Glomerular visceral epithelial cell (primary cell): ENCODE data around the gene CCDC6.
"Not testable (repeated sequence)": the region's sequence is repeated elsewhere in the genome, so short reads cannot be mapped to it uniquely, and the experiment has no call there.

Experiments used
- DNase-seq: peaks from one replicate; pipeline ENCODE4 v3.0.0-alpha.2; 2016; ENCODE audit errors: extremely low spot score

The CCDC6 gene

DNA sequence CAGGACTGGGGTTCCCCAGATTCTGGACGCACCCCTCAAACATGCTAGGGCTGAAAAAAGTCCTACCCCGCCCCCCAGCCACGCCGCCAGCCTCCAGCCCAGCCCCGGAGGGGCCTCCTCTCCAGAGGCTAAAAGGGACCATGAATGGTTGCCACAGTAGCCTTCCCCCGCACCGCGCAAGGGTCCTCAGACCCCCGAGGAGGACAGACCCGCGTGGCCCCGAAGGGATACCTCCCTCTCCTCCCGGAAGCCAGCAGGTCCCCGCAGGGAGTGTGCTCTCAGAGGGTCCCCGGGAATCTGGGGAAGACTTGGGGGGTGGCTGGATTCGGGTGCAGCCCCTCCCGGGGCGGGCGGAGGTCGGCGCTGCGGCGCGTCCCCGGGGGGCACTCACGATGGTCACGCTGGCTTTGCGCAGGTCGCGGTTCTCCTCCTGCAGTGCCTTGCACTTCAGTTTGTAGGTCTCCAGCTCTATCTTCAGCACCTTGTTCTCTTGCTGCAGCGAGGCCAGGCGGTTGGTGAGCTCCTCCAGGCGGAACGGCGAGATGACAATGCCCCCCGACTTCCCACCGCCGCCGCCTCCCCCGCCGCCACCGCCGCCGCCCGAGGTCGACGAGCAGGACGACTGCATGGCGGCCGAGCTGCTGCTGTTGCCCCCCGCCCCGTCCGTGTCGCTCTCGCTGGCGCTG, 482 bp downstream of the CCDC6 start:
- DNase-seq = no peak

DNA sequence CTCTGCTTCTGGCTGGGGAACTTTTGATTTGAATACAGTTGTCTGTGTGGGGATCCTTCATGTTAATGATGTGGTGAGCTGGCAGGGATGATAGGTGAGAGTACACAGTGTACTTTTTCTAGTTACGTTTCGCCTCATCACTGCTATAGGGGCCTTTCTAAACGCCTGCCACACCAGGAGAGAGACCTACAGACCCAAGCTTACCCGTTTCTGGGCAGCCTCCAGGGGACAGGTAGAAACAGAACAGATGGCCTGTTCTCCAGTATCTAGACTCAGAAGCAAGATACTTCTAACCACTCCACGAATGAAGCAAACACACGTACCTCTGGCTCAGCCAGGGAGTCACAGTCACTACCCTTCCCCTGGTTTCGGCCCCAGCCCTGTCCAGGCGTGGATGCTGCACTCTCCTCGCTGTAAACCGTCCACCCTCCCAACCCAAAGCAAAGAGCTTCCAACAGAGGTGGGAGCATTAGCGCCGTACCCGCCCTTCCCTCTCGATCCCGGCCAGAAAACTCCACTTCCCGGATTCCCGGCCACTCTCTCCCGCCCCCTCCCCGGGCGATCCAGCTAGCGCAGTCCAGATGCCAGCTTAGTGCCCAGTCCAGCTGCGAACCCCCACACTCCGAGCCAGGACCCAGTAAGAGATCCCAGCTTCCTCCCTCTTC, 1.2 kb downstream of the CCDC6 start:
- peak; percentile 27 for DNase-seq

DNA sequence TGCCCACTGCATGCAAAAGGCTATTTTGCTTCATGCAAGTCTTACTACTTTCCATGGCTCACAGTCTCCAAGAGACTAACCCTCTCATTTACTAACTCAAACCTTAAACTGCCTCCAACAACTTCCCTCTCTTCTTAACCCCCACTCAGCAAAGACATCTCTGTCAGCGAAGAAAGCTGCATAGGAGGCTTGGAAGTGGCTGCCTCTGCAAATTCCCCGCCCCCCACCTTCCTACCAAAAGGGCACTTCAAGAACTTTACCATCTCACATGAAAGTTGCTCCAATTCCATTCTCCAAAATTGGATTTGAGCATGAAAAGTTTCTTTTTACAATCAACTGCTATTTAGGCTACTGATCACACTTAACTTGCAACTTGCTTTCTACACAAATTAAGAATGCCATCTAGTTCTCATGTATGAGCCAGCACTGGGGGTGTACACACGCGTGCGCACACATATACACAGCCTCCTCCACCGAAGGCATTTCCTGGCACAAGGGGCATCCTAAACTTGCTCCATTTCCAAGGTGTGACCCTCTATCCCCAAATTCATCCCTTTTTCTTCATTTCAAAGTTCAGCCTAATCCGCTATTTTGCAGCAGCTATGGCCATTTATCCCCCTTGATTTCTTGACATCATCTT, 1.8 kb downstream of the CCDC6 start:
- no peak for DNase-seq

DNA sequence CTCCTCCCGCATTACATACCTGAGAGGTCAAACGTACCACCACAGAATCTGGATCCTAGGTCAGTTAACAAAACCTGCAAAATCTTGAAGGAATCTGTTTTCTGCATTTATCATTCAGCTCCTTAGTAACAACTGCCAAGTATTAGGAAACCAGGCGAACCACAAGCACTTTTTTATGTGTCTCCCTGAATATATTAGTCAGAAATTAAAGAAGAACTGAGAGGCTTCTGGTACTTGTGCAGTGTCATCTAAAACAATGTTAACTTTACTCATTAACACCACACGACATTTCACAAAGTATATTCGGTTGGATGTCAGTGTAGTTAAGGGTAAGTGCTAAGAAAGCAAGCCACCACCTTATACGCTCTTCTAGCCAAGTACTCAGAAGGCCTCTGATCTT, 2.5 kb downstream of the CCDC6 start:
- no peak for DNase-seq

DNA sequence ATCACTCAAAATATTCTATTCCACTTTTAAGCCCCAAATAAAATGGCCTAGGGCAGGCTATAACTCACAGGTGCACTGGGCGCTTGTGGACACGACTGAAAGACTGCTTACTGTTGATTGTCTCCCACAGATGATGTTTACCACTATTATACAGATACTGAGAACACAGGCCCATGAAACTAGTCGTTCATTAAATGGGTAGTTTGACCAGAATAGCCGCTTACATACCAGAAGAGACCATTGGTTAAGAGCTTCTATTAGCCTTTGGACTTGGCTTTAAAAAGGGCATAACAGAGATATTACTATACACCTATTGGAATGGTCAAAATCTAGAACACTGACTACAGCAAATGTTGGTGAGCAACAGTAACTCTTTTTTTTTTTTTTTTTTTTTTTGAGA, 4.3 kb downstream of the CCDC6 start:
- no peak for DNase-seq

DNA sequence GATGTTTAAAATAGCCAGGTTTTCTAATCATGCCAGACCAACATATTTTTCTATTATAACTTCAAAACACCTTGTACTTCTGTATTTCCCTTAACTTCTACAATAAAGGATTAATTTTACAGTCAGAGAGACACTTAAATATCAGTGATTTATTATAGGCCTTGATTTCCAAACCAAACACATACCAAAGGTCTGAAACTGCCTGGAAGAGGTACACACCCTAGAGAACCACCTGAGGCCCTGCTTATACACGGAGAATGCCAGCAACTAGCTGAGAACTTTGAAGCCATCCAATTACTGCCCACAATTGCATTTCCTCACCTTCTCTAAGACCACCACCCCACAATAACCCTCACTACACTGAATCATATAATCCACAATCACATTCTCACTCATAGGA, 4.9 kb downstream of the CCDC6 start:
- no peak for DNase-seq

DNA sequence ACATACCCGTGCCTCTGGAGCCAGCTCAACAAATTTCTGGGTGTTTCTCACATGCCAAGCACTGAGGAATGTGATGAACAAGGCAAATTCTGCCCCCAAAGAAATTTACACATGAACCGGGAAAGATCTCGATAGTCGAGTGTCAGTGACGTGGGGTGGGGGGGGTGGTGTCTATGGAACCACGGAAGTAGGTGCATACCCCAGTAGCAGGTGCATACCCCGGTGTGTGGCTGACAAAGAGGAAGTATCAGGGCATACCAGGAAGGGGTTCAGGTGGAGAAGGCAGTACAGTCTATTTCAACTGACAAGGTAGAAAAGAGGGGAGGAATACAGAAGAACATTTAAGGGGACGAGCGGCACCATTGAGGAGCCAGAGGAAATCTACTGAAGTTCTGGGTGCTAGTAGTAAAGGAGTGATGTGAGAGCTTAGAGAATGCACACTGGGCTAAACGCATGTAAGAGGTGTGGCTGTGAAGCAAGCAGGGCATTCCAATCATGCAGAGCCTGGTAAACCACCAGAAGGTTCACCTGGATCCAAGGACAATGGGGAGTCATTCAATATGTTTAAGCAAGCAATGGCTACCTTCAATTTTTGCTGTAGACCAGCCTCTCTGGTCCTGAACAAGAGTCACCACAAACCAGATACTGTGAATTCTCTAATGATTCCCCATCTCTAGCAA, 6.2 kb downstream of the CCDC6 start:
- DNase-seq = no peak

DNA sequence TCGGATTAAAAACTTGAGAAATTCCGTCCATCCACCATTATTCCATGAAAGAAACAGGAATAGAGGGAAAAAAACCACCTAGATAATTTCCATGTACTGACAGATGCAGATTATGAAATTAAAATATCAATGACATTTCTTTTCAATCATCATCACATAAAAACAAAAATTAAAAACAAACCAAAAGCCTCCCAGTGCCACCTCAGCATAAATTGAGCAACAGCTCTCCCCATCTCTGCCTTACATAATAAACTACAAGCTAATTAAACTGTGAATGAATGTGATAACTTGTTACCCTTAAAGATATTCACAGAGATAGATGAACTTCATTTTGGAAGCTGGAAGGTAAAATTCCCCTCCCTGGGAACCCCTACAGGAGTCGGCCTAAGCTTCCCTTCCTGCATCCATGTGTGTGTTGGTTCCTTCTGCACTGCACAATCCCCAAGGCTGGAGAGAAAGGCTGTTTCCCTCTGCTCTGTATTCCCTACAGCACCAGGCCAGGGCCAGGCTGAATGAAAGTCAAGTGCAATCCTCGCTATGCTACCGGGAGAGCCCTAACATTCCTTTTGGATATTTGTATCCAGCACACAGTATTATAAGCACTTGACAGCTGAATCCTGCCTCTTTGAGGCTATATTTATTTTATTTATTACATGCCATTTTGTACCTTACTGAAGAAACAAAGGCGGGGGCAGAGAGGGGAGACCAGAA, 8.1 kb downstream of the CCDC6 start:
- no peak for DNase-seq

DNA sequence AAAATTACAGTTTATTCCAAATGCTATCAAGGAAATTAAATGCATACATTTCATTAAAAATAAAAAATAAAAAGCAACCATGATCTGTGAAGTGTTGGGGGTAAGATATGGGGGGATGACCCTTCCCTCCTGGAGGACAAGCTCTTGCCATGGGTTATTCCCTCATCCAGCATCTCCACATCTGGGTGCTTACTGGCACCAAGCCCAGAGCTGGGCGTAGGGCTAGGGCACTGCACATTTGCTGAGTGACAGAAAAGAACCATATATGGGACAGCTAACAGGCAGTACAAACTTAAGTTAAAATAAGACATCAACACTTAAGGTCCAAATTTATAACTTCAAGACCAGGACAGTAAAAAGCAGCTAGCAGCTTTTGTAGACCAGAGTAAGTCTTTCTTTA, 10.2 kb downstream of the CCDC6 start:
- DNase-seq = no peak

DNA sequence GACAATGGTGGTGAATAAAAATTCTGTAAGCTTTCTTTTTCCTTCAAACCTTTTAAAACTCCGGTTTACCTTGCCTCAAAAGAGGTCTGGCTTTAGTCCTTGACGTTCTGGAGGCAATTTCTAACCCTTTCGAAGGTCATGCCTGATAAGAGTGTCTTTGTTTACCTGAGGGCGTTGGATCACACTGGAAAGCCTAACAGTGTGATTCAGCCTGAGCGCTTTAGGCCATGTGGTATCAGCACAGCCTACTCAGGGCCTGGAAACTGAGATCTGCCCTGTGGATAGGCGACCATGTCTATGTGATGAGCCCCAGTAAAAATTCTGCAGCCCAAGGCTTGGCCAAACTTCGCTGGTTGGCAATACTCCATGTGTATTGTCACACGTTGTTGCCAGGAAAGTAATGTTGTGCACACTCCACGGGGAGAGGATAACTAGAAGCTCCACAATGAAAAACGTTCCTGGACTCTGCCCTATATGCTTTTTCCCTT, 10.7 kb downstream of the CCDC6 start:
- DNase-seq = no peak

DNA sequence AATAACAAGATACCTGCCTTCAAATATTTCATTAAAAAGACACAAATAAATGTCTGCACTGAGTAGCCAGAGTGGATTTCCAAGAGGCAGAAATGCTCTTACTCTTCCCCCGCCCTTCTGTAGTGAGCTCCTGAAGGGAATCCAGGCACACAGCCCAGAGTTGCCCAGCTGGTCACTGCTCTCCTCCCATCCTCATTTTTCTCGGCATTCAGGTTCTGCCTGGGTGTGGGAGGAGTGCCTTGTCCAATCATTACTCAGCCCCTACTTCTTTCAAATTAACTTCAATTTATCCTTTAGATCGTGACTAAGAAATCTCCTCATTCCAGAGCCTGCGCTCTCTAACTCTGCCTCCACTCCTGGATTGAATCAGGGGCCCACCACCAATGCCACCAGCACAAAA, 12.2 kb downstream of the CCDC6 start:
- peak; percentile 28 for DNase-seq

DNA sequence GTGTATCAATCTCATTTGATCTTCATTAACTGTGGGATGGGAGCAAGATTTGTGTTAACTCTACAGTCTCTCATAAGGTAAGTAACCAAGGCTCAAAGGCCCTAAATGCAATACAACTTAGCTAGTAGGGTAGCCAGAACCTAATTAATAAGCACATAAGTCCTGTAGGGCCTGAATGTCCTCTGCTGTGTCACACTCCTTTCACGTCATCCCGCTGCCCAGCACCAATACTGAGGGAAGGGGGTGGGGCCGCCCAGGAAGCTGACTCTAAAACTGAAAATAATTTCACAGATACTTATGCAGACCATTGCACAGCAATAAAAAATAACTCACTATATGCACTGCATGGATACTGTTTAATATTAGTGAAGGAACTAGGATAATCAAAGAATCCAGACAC, 13.7 kb downstream of the CCDC6 start:
- DNase-seq = no peak

DNA sequence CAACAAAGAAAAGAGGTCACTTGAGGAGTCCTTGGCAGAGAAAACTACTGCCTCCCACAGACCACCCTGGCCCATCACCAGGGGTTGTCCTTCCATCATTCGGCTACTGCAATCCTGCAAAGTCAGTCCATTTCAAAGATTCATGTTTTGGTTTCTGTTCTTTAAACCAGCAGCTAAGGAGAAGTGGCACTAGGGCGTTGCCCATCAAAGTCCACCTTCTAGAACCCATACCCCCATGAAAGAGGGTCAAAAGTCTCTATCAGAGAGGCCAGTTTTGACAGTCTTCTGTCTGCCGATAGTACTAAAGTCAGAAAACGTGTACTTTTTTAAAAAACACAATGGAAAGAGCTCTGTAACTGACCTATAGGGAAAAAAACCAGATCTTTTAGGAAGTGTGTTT, 14.4 kb downstream of the CCDC6 start:
- no peak for DNase-seq

DNA sequence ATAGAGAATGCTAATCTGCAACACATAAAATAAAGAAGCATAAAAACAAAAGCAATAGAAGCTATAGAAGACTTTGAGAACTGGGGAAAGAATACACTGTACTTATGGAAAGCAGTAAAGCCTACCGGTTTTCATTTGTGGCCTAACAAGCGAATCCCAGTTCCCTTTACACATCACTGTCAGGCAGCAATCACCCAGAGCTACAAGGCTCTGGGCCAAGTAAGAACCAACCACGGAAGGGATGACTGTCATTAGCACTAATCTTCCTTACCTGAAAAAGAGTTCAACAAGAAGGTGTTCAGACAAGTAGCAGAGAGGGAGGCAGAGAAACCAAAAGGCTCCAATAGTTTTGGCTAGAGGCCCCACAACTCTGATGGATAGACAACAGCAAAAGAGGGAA, 15.0 kb downstream of the CCDC6 start:
- no peak for DNase-seq

DNA sequence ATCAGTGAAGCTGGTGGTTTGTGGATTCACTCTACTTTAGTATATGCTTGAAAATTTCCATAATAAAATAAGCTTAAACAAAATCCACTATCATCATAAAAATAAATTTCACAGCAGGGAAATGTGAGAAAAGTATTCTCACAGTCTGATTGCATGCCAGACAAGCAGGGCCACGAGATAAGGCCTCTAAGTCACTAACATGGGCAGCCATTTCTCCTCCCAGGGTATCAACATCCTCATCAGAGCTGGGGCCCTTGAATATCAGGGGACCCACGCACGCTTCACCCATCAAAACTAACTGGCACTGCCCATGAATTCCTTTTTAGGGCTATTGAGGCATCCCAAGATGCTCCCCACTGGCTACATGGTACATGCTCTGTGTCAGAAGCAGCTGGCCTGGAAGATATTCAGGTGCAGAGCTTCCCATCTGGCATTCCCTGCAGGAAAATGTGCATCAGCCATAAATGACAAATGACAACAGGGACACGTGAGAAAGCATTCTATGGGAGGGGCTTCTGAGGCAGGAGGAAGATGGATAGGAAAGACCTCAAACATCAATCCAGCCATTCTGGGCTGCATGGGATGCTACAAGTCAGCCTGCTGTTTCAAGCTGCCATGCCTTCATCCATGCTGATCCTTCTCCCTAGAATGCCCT, 17.4 kb downstream of the CCDC6 start:
- no peak for DNase-seq

DNA sequence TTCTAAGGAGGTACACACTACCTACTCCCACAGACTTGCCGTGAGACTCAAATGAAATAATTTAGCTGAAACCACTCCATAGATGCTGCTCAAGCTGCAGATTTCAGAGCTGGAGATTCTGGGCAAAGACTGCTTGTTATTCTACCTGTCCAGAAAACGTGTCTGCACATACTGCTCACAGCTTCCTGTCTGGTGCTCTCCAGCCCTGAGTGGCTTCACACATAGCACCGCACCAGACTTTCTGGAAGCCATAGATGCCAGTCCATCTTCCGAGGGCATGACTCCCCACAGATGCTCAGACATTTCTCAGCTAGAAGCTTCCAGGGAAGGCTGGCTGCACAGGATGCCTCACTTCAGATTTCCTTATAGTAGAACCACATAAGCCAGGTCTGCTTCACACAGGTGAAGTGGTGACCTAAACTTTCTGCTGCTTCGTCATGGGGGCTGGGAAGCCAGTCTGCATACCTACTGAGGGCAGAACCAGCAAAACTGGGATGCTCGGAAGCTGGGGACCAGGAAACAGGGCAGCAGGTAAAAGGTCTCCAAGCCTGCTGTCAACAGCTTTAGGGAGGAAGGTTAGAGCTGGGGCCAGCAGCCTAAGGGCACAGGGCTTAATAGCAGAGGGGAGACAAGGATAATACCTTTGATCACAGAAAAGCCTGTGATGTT, 18.2 kb downstream of the CCDC6 start:
- DNase-seq = no peak

DNA sequence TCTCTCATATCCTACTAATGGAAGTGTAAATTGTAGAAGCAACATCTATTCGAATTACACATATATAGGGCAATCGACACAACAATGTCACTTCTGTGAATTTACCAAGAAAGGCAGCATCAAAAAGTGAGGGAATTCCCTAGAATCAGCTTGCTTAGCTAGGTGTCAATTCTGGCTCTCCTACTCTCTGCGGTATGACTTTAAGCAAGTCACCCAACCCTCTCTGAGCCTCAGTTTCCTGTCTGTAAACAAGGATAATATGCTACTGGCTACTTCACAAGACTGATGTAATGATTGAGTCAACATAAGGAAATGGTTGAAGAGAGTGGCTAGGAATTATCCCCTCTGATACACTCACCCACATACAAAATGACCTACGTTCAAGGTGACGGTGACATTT, 19.4 kb downstream of the CCDC6 start:
- no peak for DNase-seq

DNA sequence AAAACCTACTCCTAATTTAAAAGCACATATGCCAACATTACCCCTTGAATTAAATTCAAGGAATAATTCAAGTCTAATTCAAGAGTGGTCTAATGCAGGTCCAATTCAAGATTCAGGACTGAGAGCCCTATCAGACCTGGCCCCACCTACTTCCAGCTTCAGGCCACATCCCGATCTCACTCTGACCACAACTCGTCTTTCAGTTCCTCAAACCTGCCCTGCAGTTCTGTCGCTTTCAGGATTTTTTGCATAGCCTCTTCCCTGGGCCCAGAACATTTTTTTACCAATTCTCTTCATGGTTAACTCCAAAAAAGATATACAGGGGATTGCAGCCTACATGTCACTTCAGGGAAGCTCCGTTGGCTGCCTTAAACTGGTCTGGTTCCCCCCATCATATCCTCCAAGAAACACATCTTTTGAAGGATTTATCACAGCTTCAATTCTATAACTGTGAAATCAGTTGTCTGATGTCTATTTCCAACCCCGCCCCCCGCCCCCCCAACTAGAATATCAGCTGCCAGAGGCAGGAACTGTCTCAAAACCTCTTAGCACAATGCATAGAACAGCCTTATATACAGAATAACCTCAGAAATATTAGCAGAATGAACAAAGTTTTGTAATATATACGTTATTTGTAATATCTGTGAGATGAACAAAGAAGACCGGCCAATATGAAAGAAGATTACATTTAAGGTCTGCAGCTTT, 20.8 kb downstream of the CCDC6 start:
- no peak for DNase-seq

DNA sequence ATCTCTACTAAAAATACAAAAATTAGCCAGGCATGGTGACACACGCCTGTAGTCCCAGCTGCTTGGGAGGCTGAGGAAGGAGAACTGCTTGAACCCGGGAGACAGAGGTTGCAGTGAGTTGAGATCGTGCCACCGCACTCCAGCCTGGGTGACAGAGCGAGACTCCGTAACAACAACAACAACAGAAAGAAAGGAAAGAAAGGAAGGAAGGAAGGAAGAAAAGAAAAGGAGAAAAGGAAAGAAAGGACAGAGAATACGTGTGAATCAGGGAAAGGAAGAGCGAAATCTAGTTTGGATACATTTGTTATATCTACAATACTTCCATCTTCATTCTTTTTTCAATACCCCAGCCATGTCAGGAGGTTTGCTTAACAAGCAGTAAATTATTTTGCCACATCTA, 21.5 kb downstream of the CCDC6 start:
- DNase-seq = not testable (repeated sequence)

DNA sequence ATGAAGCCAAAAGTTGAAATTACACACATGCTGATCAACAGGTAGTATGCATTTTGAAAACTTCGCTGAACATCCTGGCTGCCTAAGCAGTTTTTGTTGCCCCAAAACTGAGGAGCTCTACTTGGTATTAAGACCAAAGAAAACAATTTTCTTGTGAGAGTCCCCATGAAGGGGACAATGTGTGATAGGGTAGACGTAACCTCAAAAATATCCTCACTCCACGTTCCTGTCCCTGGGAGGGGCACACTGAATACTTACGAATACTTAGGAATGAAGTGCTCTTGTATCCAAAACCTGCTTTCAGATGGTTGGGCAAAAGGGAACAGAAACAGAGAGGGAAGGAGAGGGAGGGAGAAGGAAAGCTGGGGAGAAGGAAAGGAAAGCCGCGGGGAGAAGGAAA, 24.7 kb downstream of the CCDC6 start:
- DNase-seq = no peak
